Vagina (tissue), 2 donors: Measurements from ENCODE around the gene MRTFB.

Experiments
- POLR2A ChIP-seq, 2 donors: fragments of 450-650 bp; IDR thresholded peaks; one replicate each; pipeline ENCODE4 v1.6.1; 2017; ENCODE audit warnings: antibody characterized with exemption in 2 of 2, mild to moderate bottlenecking in 2 of 2, moderate library complexity in 2 of 2
- POLR2AphosphoS5 ChIP-seq, 2 donors: sonication (generic); formaldehyde crosslinking; IDR thresholded peaks; one replicate each; pipeline ENCODE4 v1.9.0; 2017; ENCODE audit warnings: antibody characterized with exemption in 2 of 2, mild to moderate bottlenecking in 2 of 2, low read depth in 1 of 2; ENCODE audit not compliant: insufficient read depth in 1 of 2
- TF ChIP-seq, protein P1 (sequence below), 3 experiments: fragments of 450-650 bp in 2 of 3; fragments of 200-600 bp in 1 of 3; sonication (generic) in 1 of 3; IDR thresholded peaks; one replicate each; pipeline ENCODE4 v1.5.1; 2017 to 2019; ENCODE audit warnings: antibody characterized with exemption in 3 of 3, mild to moderate bottlenecking in 2 of 3, moderate library complexity in 2 of 3

DNA sequence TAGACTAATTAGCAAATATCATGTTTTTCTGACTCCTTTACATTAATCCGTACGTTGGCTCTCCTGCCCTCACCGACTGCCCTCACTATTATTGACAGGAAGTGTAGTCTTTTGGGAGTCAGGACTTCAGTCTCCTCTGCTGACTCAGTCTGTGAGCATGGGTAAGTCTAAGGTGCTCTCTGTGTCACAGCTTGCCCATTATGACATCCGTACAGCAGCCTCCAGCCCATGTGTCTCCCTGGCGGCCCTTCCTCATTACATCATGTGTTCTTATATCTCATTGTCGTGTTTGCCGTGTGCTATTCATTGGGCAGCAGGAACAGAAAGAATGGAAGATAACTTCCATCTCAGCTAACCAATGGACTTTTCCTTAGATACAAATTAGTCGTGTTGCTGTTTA is 77.5 kb downstream of the MRTFB start:
- TF ChIP-seq, protein P1, sequence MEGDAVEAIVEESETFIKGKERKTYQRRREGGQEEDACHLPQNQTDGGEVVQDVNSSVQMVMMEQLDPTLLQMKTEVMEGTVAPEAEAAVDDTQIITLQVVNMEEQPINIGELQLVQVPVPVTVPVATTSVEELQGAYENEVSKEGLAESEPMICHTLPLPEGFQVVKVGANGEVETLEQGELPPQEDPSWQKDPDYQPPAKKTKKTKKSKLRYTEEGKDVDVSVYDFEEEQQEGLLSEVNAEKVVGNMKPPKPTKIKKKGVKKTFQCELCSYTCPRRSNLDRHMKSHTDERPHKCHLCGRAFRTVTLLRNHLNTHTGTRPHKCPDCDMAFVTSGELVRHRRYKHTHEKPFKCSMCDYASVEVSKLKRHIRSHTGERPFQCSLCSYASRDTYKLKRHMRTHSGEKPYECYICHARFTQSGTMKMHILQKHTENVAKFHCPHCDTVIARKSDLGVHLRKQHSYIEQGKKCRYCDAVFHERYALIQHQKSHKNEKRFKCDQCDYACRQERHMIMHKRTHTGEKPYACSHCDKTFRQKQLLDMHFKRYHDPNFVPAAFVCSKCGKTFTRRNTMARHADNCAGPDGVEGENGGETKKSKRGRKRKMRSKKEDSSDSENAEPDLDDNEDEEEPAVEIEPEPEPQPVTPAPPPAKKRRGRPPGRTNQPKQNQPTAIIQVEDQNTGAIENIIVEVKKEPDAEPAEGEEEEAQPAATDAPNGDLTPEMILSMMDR (IDR thresholded peaks at IDR 0.05), result no peak
- TF ChIP-seq POLR2A (IDR thresholded peaks at IDR 0.05) (no peak), POLR2AphosphoS5 (IDR thresholded peaks at IDR 0.05; ENCODE audit: insufficient read depth in 1 of 2, low read depth in 1 of 2) (peak in 1 of 2 donors; percentile 51)
